ENCODE measurements around the gene GRIK4.
A peak's percentile ranks its signal among the peaks of the same experiment; 100 is the strongest.
"Not testable (repeated sequence)": the region's sequence is repeated elsewhere in the genome, so short reads cannot be mapped to it uniquely, and the experiment has no call there.

GRIK4 gene

GRCh38 chr11:120974965-120975364 is 463.4 kb downstream of the GRIK4 start:
- DNase-seq = no peak

- DNase-seq = peak; percentile 72
Observed at GRCh38 chr11:120977266-120978137, 466.0 kb downstream of the GRIK4 start.

- no peak for DNase-seq
Observed at GRCh38 chr11:120978701-120979100, 467.2 kb downstream of the GRIK4 start.

GRCh38 chr11:120985718-120986569 is 474.4 kb downstream of the GRIK4 start:
- DNase-seq = peak; percentile 50

- no peak for DNase-seq
Observed at GRCh38 chr11:120988603-120989002, 477.1 kb downstream of the GRIK4 start.

- DNase-seq = no peak
Observed at GRCh38 chr11:120991830-120992686, 480.5 kb downstream of the GRIK4 start.

GRCh38 chr11:120994091-120994859 is 482.7 kb downstream of the GRIK4 start:
- DNase-seq = no peak

- DNase-seq = no peak
Observed at GRCh38 chr11:120995184-120995583, 483.6 kb downstream of the GRIK4 start.

- DNase-seq = no peak
Observed at GRCh38 chr11:120996973-120997372, 485.4 kb downstream of the GRIK4 start.

- no peak for DNase-seq
Observed at GRCh38 chr11:120998581-120998980, 487.0 kb downstream of the GRIK4 start.

GRCh38 chr11:121004206-121004840 is 492.8 kb downstream of the GRIK4 start:
- no peak for DNase-seq

- no peak for DNase-seq
Observed at GRCh38 chr11:121006922-121007321, 495.4 kb downstream of the GRIK4 start.

- no peak for DNase-seq
Observed at GRCh38 chr11:121008551-121008950, 497.0 kb downstream of the GRIK4 start.

GRCh38 chr11:121012091-121012490 is 500.5 kb downstream of the GRIK4 start:
- DNase-seq = no peak

GRCh38 chr11:121018746-121019145 is 507.2 kb downstream of the GRIK4 start:
- DNase-seq = no peak

GRCh38 chr11:121021718-121022117 is 510.2 kb downstream of the GRIK4 start:
- DNase-seq = not testable (repeated sequence)

GRCh38 chr11:121023848-121024751 is 512.6 kb downstream of the GRIK4 start, which contains the start of gene TBCEL:
Gene TBCEL, plus strand, starts transcription at chr11:121024102. Its CDS starts 21,589 bp downstream, at chr11:121045691.
- peak; percentile 69 for DNase-seq

- DNase-seq = no peak
Observed at GRCh38 chr11:121024989-121025388, 513.4 kb downstream of the GRIK4 start.

GRCh38 chr11:121029153-121029552 is 517.6 kb downstream of the GRIK4 start:
- DNase-seq = no peak

GRCh38 chr11:121029813-121030445 is 518.4 kb downstream of the GRIK4 start:
- DNase-seq = no peak
